ENCODE results near the gene LRSAM1.

LRSAM1 gene

GRCh38 chr9:127428348-127428747 is 23.0 kb upstream of the LRSAM1 start:
- no peak for DNase-seq

GRCh38 chr9:127430415-127430814 is 20.9 kb upstream of the LRSAM1 start:
- DNase-seq: no peak

GRCh38 chr9:127437497-127438264 is 13.6 kb upstream of the LRSAM1 start:
- DNase-seq: no peak

- DNase-seq: no peak
These were observed 12.9 kb upstream of the LRSAM1 start for GRCh38 chr9:127438394-127438793.

GRCh38 chr9:127444283-127444920 is 6.9 kb upstream of the LRSAM1 start:
- DNase-seq: no peak

- DNase-seq: no peak
These were observed 6.1 kb upstream of the LRSAM1 start for GRCh38 chr9:127444921-127445850.

GRCh38 chr9:127445851-127446712 is 5.2 kb upstream of the LRSAM1 start:
- no peak for DNase-seq

- DNase-seq: no peak
These were observed 4.4 kb upstream of the LRSAM1 start for GRCh38 chr9:127446713-127447415.

GRCh38 chr9:127447416-127448111 is 3.7 kb upstream of the LRSAM1 start:
- DNase-seq: no peak

- no peak for DNase-seq
These were observed 3.1 kb upstream of the LRSAM1 start for GRCh38 chr9:127448112-127448805.

GRCh38 chr9:127449332-127449966 is 1.9 kb upstream of the LRSAM1 start:
- DNase-seq: no peak

- no peak for DNase-seq
These were observed 1.0 kb upstream of the LRSAM1 start for GRCh38 chr9:127450243-127450760.

GRCh38 chr9:127451608-127451857 is 223 bp downstream of the LRSAM1 start:
- no peak for DNase-seq

GRCh38 chr9:127451858-127452656 is 747 bp downstream of the LRSAM1 start:
- DNase-seq: no peak

GRCh38 chr9:127452691-127453090 is 1.4 kb downstream of the LRSAM1 start:
- DNase-seq: no peak

GRCh38 chr9:127455324-127455992 is 4.1 kb downstream of the LRSAM1 start:
- no peak for DNase-seq

GRCh38 chr9:127457191-127457878 is 6.0 kb downstream of the LRSAM1 start:
- DNase-seq: no peak

GRCh38 chr9:127458921-127459320 is 7.6 kb downstream of the LRSAM1 start:
- no peak for DNase-seq
